HG03280 (cell line): ENCODE measurements around the gene FCER2.
"Not testable (repeated sequence)": the region's sequence is repeated elsewhere in the genome, so short reads cannot be mapped to it uniquely, and the experiment has no call there.

Source experiments
- ATAC-seq: cut with Tn5 transposase; IDR thresholded peaks from one replicate; pipeline ENCODE4 v1.9.1; 2021; ENCODE audit warnings: mild to moderate bottlenecking, moderate library complexity; ENCODE audit not compliant: unreplicated experiment

Gene FCER2

DNA sequence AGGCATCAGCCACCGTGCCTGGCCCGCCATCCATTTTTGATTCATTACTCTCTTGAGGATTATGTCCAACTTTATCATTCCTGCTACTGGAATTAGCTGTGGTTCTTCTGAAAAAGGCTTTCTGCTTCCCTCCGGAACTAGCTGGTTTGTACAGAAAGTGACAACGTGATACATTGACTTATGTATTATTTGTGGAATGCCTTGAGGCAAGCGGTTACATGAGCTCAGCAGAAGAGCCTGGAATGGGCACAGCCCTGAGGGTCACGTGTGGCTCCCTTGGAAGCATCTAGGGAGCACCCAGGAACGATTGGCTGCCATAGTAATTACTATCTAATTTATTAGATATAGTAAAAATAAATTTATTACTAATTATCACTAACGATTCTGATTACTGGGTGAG lies 47.5 kb downstream of the FCER2 start:
- no peak for ATAC-seq

DNA sequence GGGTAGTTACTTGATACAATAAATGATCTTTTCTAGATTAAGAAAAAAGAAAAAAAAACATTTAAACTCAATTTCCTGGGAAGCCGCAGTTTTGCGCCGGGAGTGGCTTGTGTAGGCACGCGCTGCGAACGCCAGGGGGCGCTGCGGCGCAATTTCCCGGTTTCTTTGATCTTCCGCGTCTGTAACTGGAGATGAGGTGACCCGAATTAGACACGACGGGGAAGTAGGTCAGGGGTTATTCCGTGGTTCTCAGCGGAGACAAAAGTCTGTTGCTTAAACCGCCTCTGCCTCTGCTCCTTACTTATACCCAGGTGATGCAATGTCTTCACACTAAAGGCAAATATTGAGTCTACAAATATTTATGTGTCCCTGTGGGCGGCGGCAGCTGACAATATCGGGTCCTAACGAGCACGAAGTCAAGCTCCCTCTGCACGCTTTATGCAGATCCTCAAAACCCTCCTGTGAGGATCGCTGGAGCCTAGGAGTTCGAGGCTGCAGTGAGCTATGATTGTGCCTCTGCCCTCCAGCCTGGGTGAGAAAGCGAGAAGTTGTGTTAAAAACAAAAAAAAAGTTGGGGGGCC lies 49.8 kb downstream of the FCER2 start:
- no peak for ATAC-seq

DNA sequence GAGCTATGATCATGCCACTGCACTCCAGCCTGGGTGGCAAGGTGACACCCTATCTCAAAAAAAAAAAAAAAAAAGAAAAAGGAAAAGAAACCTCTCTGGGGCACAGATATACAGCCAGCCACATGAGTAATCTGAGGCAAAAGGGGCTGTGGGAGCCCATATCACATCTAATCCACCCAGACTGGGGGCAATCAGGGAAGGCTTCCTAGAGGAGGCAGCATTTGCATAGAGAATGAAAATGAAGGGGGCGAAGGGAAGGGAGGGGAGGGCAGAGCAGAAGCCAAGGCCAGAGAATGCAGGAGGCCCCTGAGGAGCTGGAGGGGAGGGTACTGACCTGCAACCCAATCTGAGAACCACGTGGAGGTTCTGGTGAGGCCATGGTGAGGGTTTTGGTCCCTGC lies 51.8 kb downstream of the FCER2 start:
- ATAC-seq = no peak

DNA sequence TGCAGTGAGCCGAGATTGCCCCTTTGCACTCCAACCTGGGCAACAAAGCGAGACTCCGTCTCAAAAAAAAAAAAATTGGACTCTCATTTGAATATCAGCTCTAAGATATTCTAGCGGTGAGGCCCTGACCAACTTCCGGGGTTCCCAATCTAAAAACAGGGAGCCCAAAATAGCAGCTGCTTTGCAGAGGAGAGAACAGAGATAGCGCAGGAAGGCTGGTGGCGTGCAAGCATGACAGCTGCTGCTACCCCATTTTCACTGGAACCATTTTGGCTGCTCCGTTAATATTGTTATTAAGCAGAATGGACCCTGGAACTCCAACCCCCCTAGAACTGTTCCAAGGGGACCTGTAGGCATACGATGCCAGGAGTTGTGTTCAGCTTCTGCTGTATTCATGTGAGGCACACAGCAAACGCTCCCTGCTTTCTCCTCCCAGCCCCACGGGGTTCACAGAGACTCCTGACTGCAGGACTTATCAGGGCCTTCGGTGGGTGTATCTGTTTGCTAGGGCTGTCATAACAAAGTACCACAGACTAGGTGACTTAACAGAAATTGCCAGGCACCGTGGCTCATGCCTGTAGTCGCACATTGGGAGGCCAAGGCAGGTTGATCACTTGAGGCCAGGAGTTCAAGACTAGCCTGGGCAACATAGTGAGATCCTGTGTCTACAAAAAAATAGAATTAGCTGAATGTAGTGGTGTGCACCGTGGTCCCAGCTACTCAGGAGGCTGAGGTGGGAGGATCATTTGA lies 53.5 kb downstream of the FCER2 start:
- no peak for ATAC-seq

DNA sequence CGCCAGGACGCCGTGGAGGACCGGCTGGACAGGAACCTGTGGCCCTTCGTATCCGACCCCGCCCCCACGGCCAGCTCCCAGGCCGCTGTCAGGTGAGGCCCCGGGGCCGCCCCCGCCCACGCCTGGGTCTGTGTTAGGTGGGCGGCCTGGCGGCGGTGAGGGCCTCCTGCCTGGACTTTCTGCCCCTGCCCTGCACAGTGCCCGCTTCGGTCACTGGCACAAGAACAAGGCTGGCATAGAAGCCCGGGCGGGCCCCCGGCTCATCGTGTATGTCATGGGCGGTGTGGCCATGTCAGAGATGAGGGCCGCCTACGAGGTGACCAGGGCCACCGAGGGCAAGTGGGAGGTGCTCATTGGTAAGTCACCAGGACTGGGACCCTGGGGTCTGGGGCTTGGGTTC lies 54.8 kb downstream of the FCER2 start:
- ATAC-seq = no peak

DNA sequence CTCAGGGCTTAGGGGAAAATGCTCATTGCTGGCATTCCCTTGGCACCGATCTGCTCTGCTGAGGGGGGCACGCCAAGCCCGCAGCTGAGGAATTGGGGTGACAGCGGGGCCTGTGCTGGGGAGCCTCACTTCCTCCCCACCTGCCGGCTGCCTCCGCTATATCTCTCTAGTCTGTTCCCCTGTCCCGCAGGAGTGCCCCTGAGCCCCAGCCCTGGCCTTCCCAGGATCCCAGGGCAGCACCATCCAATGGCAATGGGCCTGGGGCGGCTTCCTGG lies 55.6 kb downstream of the FCER2 start:
- ATAC-seq = no peak

DNA sequence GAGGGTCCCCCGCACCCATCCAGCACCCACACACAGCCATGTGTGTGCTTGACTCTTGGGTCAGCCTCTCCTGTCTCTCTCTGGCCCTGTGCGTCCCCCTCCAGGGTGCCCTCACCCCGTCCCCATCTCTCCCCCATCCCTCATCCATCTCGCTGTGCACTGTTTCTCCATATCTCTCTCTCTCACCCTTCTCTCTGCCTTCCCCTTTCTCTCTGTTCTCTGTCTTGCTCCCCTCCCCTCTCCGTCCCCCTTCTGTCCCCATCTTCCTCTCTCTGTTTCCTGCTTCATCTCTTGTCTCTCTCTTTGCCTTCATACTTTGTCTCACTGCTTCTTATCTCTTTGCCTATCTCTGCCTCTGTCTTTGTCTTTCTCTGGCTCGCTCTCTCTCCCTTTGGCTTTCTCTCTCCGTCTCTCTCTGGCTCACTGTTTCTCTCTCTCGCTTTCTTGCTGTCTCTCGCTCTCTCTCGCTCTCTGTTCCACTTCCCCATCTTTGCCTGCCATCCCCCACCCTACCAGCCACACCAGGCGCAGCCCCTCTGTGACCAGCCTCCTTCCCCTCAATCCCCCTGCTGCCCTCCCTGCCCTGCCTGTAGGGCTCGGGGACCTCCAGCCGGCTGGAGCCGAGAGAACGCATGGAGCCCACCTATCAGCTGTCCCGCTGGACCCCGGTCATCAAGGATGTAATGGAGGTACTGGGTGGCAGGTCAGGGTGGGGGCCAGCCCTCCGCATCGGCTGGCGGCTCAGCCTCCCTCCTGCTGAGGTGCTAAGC lies 56.1 kb downstream of the FCER2 start:
- no peak for ATAC-seq

DNA sequence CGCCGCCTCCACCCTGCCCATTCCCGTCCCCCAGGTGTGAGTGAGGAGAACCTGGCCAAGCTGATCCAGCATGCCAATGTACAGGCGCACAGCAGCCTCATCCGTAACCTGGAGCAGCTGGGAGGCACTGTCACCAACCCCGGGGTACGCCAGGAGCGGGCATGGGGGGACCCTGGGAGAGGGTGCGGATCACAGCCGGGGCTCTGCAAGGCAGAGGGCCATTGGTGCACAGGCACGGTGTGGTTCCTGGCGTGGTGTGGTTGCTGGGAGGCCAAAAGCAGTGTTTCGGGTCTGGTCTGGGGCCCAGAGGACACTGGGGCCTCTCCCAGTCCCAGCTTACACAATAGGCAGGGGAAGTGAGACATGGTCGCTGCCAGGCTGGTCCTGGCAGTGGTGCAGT lies 56.8 kb downstream of the FCER2 start:
- no peak for ATAC-seq

DNA sequence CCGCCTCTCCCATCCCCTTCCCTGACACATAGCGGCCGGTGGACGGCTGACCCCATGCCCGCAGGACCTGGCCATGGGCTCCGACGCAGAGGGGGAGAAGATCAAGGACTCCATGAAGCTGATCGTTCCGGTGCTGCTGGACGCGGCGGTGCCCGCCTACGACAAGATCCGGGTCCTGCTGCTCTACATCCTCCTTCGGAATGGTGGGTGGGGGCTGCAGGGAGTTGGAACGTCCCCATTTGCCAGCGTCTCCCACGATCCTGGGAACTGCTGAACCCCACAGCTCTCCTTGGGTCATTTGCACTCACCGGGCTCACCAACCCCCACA lies 57.4 kb downstream of the FCER2 start:
- ATAC-seq = no peak

DNA sequence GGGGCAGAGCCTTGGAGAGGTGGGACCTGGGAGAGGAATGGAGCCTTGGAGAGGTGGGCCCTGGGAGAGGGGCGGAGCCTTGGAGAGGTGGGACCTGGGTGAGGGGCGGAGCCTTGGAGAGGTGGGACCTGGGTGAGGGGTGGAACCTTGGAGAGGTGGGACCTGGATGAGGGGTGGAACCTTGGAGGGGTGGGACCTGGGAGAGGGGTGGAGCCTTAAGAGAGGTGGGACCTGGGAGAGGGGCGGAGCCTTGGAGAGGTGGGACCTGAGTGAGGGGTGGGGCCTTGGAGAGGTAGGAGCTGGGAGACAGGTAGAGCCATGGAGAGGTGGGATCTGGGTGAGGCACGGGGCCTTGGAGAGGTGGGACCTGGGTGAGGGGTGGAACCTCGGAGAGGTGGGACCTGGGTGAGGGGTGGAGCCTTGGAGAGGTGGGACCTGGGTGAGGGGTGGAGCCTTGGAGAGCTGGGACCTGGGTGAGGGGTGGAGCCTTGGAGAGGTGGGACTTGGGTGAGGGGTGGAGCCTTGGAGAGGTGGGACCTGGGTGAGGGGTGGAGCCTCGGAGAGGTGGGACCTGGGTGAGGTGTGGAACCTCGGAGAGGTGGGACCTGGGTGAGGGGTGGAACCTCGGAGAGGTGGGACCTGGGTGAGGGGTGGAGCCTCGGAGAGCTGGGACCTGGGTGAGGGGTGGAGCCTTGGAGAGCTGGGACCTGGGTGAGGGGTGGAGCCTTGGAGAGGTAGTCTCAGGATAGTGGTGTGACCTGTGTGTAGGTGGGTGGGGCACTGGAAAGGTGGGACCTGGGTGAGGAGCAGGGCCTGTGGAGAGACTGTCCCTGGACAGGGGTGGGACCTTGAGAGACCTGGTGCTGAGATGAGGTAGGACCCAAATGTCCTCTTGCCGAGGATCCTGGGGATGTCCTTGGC lies 58.0 kb downstream of the FCER2 start:
- ATAC-seq = not testable (repeated sequence)

DNA sequence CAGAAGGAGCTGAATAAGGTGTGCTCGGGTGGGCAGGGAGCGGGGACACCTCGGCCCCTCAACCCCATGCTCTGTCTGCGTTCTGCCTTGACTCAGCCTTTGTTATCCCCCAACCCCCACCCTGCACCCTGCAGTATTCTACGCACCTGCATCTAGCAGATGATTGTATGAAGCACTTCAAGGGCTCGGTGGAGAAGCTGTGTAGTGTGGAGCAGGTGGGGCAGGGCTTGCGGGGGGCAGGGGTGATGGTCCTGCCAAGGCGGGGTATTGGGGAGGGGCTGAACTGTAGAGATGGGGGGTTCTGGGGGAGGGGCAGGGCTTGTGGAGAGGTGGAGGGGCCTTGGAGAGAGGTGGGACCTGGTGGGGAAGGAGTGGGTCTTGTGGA lies 58.9 kb downstream of the FCER2 start:
- no peak for ATAC-seq

DNA sequence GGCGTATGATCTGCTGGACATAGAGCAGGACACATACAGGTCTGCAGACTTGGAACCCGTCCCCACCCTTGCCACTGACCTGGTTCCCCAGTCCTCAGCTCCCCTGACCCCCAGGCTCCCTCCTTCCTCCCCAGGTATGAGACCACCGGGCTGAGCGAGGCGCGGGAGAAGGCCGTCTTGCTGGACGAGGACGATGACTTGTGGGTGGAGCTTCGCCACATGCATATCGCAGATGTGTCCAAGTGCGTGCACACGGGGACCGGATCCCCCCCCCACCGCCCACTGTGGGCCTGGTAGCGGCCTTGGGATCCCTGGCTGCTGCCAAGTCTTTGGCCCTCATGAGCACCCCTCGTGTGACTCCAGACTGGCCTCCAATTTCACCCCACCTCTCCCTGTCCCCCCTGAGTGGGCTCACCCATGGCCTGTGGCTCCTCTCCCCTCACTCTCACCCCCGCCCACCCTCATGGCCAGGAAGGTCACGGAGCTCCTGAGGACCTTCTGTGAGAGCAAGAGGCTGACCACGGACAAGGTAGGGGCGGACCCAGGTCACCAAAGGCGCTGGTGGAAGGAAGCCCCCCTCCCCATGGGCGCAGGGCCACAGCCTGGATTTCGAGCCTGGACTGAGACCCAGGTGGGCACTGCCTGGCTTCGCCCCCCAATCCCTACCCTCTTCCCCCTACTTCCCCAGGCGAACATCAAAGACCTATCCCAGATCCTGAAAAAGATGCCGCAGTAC lies 59.5 kb downstream of the FCER2 start:
- ATAC-seq = no peak

DNA sequence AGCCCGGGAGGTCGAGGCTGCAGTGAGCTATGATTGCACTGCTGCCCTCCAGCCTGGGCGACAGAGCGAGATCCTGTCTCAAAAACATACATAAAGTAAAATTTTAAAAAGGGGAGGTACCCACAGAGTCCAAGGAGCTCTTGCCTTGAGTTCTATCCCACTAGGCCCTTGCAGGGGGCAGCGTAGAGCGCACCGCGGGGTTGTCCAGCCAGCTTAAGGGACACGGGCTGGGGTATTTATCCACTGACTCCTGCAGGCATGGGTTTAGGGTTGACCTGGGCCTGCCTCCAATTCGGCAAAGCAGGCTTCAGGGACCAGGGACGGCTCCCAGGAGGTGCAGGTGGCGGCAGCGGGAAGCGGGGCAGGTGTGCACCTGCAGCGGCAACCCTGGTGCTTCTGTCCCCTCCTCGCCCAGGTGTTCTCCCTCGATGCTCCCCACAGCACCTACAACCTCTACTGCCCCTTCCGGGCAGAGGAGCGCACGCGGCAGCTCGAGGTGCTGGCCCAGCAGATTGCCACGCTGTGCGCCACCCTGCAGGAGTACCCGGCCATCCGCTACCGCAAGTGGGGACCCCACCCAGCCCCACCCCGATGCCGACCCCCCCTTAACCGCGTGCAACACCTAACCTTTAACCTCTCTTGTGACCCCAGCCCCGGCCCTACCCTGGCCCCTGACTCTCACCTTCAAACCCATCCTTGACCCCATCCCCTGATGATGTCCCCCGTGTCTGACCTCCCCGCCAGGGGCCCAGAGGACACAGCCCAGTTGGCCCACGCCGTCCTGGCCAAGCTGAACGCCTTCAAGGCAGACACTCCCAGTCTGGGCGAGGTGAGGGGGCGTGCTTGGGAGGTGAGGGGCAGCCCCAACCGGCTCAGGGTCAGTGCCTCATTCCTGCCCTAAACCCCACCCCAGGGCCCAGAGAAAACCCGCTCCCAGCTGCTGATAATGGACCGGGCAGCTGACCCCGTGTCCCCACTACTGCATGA lies 60.3 kb downstream of the FCER2 start:
- ATAC-seq = no peak

DNA sequence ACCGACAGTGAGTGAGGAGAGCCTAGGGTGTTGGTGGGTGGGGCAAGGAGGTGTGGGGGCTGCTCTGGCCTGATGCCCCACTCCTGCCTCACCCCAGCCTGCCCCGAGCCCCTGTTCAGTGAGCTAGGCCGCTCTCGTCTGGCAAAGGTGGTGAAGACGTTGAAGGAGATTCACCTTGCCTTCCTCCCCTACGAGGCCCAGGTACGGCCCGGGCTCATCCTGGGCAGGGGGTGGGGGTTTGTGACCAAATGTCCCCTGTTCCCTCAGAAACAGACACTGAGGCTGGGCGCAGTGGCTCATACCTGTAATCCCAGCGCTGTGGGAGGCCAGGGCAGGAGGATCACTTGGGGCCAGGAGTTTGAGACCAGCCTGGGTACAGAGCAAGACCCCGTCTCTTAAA lies 61.1 kb downstream of the FCER2 start:
- no peak for ATAC-seq

DNA sequence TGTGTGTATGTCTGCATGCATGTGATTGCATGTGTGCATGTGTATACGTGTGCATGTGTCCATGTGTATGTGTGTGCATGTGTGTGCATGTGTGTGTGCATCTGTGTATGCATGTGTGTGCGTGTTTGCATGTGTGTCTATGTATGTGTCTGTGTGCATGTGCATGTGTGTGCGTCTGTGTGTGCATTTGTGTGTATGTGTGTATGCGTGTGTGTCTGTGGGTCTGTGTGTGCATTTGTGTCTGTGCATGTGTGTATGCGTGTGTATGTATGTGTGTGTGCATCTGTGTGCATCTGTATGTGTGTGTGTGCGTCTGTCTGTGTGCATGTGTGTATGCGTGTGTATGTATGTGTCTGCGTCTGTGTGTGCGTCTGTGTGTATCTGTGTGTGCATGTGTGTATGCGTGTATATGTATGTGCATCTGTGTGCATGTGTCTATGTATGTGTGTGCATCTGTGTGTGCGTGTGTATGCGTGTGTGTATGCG lies 62.0 kb downstream of the FCER2 start:
- ATAC-seq = no peak

DNA sequence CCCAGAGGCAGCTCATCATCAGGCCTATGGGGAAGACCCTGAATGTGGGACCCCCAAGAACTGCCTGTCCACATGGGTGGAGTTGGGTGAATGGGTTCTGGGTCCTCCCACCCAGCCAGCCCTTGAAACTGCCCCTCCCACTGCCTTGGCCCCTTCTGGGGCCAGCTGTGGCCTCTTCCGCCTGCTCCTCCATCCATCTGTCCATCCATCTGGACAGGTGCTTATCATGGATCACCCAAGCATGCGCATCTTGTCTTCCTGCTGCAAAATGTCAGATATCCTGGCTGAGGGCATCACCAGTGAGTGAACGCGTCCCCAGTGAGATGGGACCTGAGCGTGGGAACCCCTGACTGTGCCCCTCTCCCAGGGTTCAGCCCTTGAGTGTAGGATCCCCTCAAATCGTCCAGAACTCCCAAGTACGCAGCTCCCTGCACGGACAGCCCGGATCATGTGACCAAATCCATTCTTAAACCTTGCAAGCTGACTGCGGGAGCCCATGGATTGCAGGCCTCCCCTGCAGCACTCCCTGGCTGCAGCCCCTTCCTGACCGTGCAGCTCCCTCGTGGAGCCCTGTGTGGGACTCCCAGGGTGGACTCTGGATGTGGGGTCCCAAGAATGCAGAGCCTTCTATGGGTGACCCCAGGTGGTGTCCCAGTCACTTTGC lies 63.0 kb downstream of the FCER2 start:
- no peak for ATAC-seq
